K562 (cell line): ENCODE data around the gene ANKRD13D. TPM values are rescaled to one million over a fixed set of nuclear protein-coding genes. Genes with fewer than 3 reads are reported as not detected.
A peak's percentile ranks its signal among the peaks of the same experiment; 100 is the strongest.

ENCODE experiments used
- ESRRB ChIP-seq: fragments of 250-450 bp; sonication (Bioruptor Pico); IDR thresholded peaks from 2 replicates; pipeline ENCODE4 v1.5.0; 2020; ENCODE audit warnings: mild to moderate bottlenecking, moderate library complexity, borderline replicate concordance
- GTF2E2 ChIP-seq: fragments of 200-800 bp; sonication (Bioruptor generic); IDR thresholded peaks from 2 replicates; pipeline ENCODE4 v1.6.1; 2016; ENCODE audit warnings: missing genetic modification characterization, missing compliant biosample characterization
- HDAC6 ChIP-seq: IDR thresholded peaks from 2 replicates; pipeline ENCODE4 v1.6.1; 2012; ENCODE audit warnings: low read depth, mild to moderate bottlenecking, control low read depth, inconsistent platforms, low read length, moderate library complexity
- HDGF ChIP-seq: fragments of 450-650 bp; IDR thresholded peaks from 2 replicates; pipeline ENCODE4 v1.6.1; 2016
- IRF9 ChIP-seq: fragments of 450-650 bp; IDR thresholded peaks from 2 replicates; pipeline ENCODE4 v1.6.1; 2016; ENCODE audit warnings: missing biosample characterization, missing genetic modification characterization
- MTF1 ChIP-seq: fragments of 250-450 bp; sonication (Bioruptor Pico); IDR thresholded peaks from 2 replicates; pipeline ENCODE4 v1.9.0; 2021; ENCODE audit warnings: moderate library complexity, mild to moderate bottlenecking, inconsistent platforms, borderline replicate concordance
- PRDM10 ChIP-seq: fragments of 450-650 bp; IDR thresholded peaks from 2 replicates; pipeline ENCODE4 v1.6.1; 2018; ENCODE audit not compliant: partially characterized antibody
- RBFOX2 ChIP-seq: fragments of 200-400 bp; formaldehyde crosslinking; IDR thresholded peaks from 2 replicates; pipeline ENCODE4 v1.6.1; 2017; ENCODE audit warnings: low read depth, mild to moderate bottlenecking, low read length, moderate library complexity
- SMAD3 ChIP-seq: fragments of 450-650 bp; formaldehyde crosslinking; conservative IDR thresholded peaks from 2 replicates; pipeline ENCODE4 v1.4.0; 2020; ENCODE audit warnings: mild to moderate bottlenecking
- SMARCA5 ChIP-seq: fragments of 450-650 bp; IDR thresholded peaks from 2 replicates; pipeline ENCODE4 v1.6.1; 2016
- TFAP4 ChIP-seq: sonication (generic); formaldehyde crosslinking; IDR thresholded peaks from 2 replicates; pipeline ENCODE4 v1.8.0; 2022; ENCODE audit warnings: missing genetic modification reagents, mild to moderate bottlenecking, moderate library complexity, borderline replicate concordance
- TRIM24 ChIP-seq, 2 experiments: fragments of 450-650 bp; IDR thresholded peaks; 2 replicates each; pipeline ENCODE4 v1.6.1; 2016
- U2AF1 ChIP-seq: fragments of 200-400 bp; formaldehyde crosslinking; optimal IDR thresholded peaks from 2 replicates; pipeline ENCODE3; 2017; ENCODE audit warnings: mild to moderate bottlenecking, low read depth, low read length, moderate library complexity
- ZBTB5 ChIP-seq: fragments of 450-650 bp; IDR thresholded peaks from 2 replicates; pipeline ENCODE4 v1.6.1; 2017; ENCODE audit warnings: antibody characterized with exemption
- ZEB2 ChIP-seq: fragments of 450-650 bp; IDR thresholded peaks from 2 replicates; pipeline ENCODE4 v1.6.1; 2016
- ZFP91 ChIP-seq: sonication (generic); formaldehyde crosslinking; IDR thresholded peaks from 2 replicates; pipeline ENCODE4 v1.8.0; 2022; ENCODE audit warnings: mild to moderate bottlenecking, missing genetic modification reagents
- ZNF830 ChIP-seq: fragments of 250-450 bp; sonication (Bioruptor Pico); IDR thresholded peaks from 2 replicates; pipeline ENCODE4 v1.5.0; 2021; ENCODE audit warnings: mild to moderate bottlenecking
- polyA plus RNA-seq, 8 experiments: library from polyadenylated mRNA; depleted of rRNA in 4 of 8; stranded (reverse) in 5 of 8; unstranded in 3 of 8; fragments of >200 nt; fragmentation: Nextera tagmentation in 2 of 8; fragmentation: Illumina TruSeq in 1 of 8; extraction: Ambion mirVana in 2 of 8; extraction: Trizol in 1 of 8; gene quantifications; 2 replicates each; pipeline versions ENCODE4 v1.2.1 to v1.2.3, GENCODE V29; 2011 to 2014; ENCODE audit warnings: inconsistent platforms in 1 of 8, missing spikeins in 1 of 8
- total RNA-seq, 7 experiments: library from RNA; depleted of rRNA in 6 of 7; stranded (reverse); fragments of >200 nt in 6 of 7; fragmentation: Illumina TruSeq in 2 of 7; extraction: Trizol in 2 of 7; gene quantifications; 2 replicates each; pipeline versions ENCODE4 v1.2.1 to v1.2.3, GENCODE V29; 2011 to 2021; ENCODE audit warnings: low replicate concordance in 1 of 7

Gene ANKRD13D
- total and polyA plus RNA-seq, 9 of the 15 experiments (the other 6 are each of a cell fraction or from before 2014, with no cell fraction given), result 0.94 to 40.9 (median 22.4) TPM

- TF ChIP-seq HDGF (no peak), SMAD3 (no peak), ZEB2 (peak; percentile 82), U2AF1 (no peak), GTF2E2 (no peak), ESRRB (CRISPR knock-in tag) (no peak), ZNF830 (CRISPR knock-in tag) (no peak), TRIM24 (IDR thresholded peaks at IDR 0.05) (peak in 1 of 2 experiments; percentile 54; a peak in 2 of 4 replicates), SMARCA5 (no peak), ZBTB5 (no peak), RBFOX2 (peak; percentile 66), TFAP4 (CRISPR knock-in tag) (peak; percentile 47; the same call in 1 of the 2 replicates), PRDM10 (no peak), ZFP91 (no peak), IRF9 (no peak), MTF1 (CRISPR knock-in tag) (no peak), HDAC6 (no peak)
These were observed 23.3 kb downstream of the ANKRD13D start (continued) for GRCh38 chr11:67312187-67313021.
